Neural cell (in vitro differentiated cells): ENCODE measurements around the gene LRRTM2.

Experiments used
- CTCF ChIP-seq: fragments of 450-650 bp; IDR thresholded peaks from 2 replicates; pipeline ENCODE4 v1.5.1; 2014; ENCODE audit warnings: antibody characterized with exemption, mild to moderate bottlenecking, moderate library complexity; ENCODE audit not compliant: poor library complexity, severe bottlenecking
- POLR2AphosphoS5 ChIP-seq: IDR thresholded peaks from 2 replicates; pipeline ENCODE4 v1.6.1; 2012

- TF ChIP-seq CTCF: no peak
- no peak for TF ChIP-seq POLR2AphosphoS5
These were observed 9.4 kb upstream of the LRRTM2 start for GRCh38 chr5:138884554-138884953.
